ENCODE data around the gene SPTBN5.
"Not testable (repeated sequence)": the region's sequence is repeated elsewhere in the genome, so short reads cannot be mapped to it uniquely, and the experiment has no call there.

SPTBN5 gene

DNA sequence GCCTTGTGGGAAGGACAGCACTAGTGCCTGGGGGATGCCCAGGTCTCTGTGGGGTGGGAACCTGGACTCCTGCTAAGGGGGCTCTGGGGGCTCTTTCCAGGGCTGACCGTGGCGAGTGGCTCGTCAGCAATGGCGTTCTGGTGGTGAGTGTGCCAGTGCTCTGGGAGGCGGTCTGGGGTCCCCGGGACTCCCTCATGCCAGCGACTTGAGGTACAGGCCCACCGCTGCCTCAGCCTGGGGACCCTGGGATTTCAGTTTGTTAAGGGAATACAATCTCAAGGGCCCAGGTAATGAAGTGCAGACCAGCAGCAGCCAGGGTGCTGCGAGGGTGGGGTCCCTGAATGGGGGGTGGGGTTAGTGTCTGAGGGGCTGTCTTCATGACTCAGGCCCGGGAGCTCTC lies 52.7 kb downstream of the SPTBN5 start:
- DNase-seq, result no peak

DNA sequence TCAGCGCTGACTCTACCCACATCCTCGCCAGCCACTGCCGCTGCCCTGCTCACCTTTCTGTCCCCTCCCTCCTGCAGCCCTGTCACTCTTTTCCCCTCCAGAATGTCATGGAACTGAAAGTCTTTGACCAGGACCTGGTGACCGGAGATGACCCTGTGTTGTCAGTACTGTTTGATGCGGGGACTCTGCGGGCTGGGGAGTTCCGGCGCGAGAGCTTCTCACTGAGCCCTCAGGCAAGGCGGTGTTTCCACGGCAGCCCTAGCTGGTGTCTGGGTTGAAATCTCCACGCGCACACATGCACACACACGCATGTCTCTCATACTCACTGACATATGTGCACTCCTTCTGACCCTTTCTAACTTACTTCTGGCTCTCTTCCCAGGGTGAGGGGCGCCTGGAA lies 53.2 kb downstream of the SPTBN5 start:
- DNase-seq, result no peak

DNA sequence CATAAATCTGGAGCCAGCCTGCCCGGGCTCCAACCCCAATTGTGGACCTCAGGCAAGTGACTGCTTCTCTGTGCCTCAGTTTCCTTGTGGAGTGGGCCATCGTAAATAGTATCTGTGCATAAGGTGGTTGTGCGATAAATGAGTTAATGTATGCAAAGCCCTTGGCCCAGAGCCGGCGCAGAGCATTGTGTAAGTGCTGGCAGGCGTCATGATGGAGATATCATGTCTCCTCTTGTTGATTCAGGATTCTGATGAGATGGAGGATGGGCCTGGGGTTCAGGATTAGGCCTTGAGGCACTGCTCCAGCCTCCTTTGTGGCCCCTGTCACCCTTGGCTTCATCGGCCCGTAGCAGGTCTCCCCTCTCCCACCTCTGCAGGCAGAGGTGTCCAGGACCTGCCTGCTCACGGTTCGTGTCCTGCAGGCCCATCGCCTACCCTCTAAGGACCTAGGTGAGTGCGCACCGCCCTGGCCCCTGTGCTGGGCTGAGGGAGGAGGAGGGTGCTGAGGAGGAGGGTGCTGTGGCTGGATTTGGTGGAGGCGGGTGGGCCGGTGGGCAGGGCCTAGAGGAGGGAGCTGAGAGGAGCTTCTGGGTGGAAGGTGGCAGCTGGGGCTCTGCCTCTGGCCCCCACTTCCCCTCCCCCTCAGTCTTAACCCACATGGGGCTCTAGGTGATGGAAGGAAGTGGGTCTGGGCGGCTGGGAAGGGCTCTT lies 53.9 kb downstream of the SPTBN5 start:
- DNase-seq, result no peak

DNA sequence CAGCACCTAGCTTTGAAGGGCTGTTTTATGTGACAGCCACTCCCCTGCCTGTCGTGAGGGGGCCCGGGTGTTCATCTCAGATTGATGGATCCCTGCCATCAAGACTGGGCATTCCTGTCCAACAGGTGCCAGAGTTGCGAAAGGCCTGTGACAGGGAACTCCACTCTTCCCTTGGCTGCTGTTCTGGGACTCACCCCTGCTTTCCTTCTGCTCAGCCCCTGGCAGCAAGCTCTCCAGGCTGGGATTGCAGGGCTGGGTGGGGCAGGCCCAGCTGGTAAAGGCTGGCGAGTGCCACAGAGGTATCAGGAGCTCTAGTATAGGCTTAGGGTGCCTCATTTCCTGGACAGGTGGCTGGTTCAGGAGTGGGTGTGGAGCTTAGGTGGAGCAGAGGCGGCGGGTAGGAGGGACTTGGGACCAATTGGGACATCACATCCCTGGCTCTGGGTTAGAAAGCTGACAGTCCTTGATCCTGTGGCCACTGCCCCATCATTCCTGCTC lies 55.4 kb downstream of the SPTBN5 start, which contains the start of gene PLA2G4B:
TSS of gene PLA2G4B (plus strand) at position 448 of the 498 bp plus-strand sequence. CDS start 67 bp downstream, outside the sequence.
- no peak for DNase-seq

DNA sequence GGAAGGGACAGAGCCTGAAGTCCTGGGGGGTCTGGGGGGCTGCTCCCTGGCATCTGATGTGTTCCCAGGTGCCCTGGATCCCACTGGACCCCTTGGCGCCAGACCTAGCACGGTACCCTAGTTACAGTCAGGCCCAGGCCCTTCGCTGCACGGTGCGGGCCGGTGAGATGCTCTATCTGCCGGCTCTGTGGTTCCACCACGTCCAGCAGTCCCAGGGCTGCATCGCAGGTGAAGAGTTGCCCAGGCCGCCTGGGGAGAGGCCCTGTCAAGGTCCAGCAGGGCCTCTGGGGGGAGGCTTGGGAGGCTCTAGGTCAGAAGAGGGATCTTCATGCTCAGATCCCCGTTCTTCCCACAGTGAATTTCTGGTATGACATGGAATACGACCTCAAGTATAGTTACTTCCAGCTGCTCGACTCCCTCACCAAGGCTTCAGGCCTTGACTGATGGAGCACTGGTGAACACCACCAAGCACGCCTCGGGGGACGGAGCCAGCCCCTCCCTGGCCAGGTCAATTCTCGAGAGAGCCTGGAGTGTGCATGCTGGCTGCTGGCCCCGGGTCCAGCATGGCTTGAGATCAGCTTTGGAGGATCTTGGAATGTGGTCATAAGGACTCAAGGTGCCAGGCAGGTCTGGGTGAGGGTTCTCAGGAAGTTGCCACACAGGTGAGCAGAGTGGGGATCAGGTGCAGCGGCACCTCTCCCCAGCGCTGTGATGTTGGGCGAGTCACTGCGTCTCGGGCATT lies 57.0 kb downstream of the SPTBN5 start:
- no peak for DNase-seq

DNA sequence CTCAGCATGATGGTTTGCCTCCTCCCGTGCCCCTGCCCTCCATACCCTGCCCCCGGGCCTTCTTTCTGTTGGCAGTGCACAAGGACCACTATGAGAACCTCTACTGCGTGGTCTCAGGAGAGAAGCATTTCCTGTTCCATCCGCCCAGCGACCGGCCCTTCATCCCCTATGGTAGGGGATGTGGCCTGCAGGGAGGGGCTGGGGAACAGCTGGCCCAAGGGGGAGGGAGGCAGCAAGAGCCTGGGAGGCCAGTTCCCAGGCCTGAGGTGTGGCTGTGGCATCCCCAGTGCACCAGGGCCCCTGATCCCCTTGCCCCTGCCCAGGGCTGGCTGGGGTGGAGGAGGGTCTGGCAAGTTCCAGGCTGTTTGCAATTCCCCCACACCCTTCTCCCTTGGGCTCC lies 57.8 kb downstream of the SPTBN5 start:
- DNase-seq, result no peak

DNA sequence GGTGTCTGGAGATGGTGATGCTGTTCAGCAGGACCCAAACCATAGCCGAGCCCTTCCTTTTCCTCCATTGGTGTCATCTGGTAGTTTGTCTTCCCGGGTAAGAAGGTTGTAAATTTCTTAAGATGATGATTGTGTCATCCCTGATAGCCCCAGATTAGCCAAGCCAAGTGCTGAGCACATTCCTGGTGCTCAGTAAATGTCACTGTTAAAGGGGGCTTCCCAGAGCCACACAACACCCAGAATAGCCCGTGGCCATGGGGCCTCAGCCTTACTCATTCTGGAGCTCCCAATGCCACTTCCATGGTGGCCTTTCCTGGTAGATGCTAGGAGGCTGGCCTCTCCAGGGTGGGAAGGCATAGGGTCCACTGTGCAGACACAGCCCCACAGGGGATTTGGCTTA lies 59.8 kb downstream of the SPTBN5 start:
- no peak for DNase-seq

GRCh38 chr15:41832875-41833274 lies 61.0 kb downstream of the SPTBN5 start:
- DNase-seq, result no peak

- DNase-seq, result no peak
Observed at GRCh38 chr15:41832208-41832607, 61.6 kb downstream of the SPTBN5 start.

- DNase-seq, result not testable (repeated sequence)
Observed at GRCh38 chr15:41831291-41831690, 62.6 kb downstream of the SPTBN5 start.

DNA sequence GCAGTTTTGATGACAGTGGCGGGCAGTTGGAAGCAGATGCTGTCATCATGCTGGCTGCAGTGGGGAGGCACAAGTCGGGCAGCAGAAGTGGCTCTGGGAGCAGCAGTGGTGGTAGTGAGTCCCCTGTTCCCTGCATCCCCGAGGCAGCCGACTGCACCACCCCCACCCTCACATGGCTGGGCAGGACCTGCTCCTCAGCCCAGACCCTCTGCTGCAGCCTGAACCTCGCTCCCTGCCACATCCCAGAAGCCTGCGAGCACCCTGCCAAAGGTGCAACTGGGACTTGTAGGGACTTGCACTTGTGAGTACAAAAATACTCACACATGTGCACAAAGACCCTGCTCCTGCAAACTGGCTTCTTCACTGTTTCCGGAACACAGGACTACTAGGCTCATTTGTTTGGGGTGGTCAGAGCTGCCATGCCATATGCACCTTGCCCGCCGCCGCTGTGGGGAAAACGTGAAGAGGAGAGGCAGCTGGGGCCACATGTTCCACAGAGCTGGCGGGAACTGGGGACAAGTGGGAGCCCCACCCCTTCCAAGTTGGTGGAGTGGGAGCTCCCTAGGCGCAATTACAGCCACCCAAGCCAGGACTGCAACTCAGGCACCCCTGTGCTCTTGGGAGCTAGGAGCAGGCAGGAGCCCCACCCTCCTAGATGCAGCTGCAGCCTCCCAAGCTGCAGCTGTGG lies 63.8 kb downstream of the SPTBN5 start:
- DNase-seq, result no peak

GRCh38 chr15:41828807-41829141 lies 65.1 kb downstream of the SPTBN5 start:
- no peak for DNase-seq

DNA sequence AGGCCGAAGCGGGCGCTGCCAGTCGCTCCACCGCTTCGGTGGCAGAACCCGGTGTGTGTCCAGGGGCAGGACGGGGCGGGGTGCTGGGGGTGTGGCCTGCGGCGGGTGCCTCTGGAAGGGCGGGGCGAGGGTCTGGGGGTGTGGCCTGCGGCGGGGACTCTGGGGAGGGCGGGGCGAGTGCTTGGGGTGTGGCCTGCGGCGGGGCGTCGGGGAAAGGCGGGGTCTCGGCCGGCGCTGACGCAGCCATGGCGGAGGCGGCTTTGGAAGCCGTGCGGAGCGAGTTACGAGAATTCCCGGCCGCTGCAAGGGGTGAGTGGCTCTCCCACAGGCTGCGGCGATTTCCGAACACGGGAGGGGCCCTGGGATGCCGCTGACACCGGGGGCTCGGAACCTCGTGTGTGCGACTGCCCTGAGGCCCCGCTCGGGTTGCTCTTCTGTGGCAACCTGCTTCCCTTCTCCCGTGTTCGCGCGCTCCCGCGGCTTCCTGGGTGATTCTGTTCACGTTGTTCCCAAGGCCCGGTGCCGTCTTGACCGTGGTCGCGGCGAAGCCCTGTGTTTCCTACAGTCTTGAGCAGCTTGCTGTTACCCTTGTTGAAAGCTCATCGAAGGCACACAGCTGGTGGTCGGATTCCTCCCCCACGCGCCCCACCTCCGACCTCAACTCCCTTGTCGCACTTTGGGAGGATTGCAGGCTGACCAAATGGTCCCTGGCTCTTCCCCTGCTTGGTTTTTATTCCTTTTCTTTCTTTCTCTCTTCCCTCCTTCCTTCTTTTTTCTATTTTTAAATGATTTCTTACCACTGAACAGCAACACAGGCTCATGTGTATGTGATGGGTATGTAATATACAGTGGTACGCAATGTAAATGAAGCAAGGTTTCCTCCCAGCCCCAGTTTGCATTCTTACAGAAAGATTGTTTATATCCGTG lies 65.7 kb downstream of the SPTBN5 start, which contains the start of gene JMJD7:
TSS of gene JMJD7 (plus strand) at position 213 of the 927 bp plus-strand sequence. CDS start at position 246, 33 bp downstream.
- DNase-seq, result no peak

- no peak for DNase-seq
Observed at GRCh38 chr15:41827290-41827879, 66.5 kb downstream of the SPTBN5 start.

GRCh38 chr15:41825572-41826535 lies 68.0 kb downstream of the SPTBN5 start:
- no peak for DNase-seq

DNA sequence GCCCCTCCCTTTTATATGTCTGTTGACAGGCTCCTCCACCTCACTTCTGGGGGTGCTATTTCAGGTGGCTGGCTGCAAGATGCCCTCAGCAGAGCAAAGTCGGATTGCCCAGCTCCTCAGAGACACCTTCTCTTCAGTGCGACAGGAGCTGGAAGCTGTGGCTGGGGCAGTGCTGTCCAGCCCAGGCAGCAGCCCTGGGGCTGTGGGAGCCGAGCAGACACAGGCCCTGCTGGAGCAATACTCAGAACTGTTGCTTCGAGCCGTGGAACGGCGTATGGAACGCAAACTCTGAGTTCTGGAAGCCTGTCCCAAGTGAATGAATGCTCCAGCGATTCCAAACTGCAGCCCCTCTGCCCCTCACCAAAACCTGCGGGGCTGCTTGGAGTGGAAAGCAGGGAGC lies 68.7 kb downstream of the SPTBN5 start:
- DNase-seq, result no peak

DNA sequence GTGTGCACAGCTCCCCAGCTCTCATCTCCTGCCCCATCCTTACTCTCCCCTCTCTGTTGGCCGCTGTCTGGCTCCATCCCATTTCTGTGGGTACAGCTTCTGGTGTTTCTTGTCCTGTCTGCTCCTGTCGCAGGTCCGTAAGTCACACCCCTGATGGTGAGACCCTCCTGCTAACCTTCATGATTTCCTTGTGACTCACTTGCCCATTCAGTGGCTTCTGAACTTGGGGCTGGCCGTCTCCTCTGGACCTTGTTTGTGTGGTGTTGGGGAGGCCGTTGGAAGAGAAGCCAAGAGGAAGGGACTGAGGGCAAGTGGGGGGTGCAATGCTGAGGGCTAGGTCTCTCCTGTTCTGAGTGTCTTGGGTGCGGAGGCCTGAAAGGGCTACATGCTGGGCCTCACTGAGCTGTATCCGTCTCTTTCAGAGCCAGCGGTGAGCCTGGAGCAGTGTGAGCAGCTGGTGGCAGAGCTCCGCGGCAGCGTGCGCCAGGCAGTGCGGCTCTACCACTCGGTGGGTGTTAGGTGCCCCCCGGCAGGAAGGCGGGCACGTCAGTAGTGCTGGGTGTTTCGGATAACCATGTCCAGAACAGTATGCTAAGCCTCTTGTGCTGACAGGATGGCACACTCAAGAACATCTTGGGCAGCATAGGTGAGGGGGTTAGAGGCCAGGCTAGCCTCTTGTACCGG lies 69.6 kb downstream of the SPTBN5 start:
- DNase-seq, result no peak

- no peak for DNase-seq
Observed at GRCh38 chr15:41823502-41823901, 70.4 kb downstream of the SPTBN5 start.

- DNase-seq, result no peak
Observed at GRCh38 chr15:41822957-41823356, 70.9 kb downstream of the SPTBN5 start.

- DNase-seq, result no peak
Observed at GRCh38 chr15:41822471-41822870, 71.4 kb downstream of the SPTBN5 start.
